ENCODE measurements around the gene PRKCZ.

- no peak for TF ChIP-seq CTCF (IDR thresholded peaks at IDR 0.05)
- no peak for TF ChIP-seq POLR2A (IDR thresholded peaks at IDR 0.05)
Observed at GRCh38 chr1:2108877-2109580, 58.8 kb downstream of the PRKCZ start.
